ENCODE data around the gene CTNNBIP1.

- TF ChIP-seq POLR2AphosphoS5 (IDR thresholded peaks at IDR 0.05; ENCODE audit: insufficient read depth in 1 of 2, low read depth in 1 of 2) (no peak), POLR2A (IDR thresholded peaks at IDR 0.05) (no peak)
- TF ChIP-seq, protein P1, sequence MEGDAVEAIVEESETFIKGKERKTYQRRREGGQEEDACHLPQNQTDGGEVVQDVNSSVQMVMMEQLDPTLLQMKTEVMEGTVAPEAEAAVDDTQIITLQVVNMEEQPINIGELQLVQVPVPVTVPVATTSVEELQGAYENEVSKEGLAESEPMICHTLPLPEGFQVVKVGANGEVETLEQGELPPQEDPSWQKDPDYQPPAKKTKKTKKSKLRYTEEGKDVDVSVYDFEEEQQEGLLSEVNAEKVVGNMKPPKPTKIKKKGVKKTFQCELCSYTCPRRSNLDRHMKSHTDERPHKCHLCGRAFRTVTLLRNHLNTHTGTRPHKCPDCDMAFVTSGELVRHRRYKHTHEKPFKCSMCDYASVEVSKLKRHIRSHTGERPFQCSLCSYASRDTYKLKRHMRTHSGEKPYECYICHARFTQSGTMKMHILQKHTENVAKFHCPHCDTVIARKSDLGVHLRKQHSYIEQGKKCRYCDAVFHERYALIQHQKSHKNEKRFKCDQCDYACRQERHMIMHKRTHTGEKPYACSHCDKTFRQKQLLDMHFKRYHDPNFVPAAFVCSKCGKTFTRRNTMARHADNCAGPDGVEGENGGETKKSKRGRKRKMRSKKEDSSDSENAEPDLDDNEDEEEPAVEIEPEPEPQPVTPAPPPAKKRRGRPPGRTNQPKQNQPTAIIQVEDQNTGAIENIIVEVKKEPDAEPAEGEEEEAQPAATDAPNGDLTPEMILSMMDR (IDR thresholded peaks at IDR 0.05) = no peak
Observed at GRCh38 chr1:9917901-9918300, 7.8 kb upstream of the CTNNBIP1 start.
